Measurements from ENCODE around the gene CFAP53. TPM values are rescaled to one million over a fixed set of nuclear protein-coding genes. Genes with fewer than 3 reads are reported as not detected.

Gene CFAP53
- total RNA-seq, 1 donor from 2014 or later: 0.68 TPM

GRCh38 chr18:50273203-50274043, 7.1 kb upstream of the CFAP53 start:
- no peaks in the 10 kb centered on the region for H3K27me3 Mint-ChIP-seq (ENCODE audit: low read depth, unreplicated experiment)
- DNase-seq (ENCODE audit: low read depth) (no peak), FAIRE-seq (no peak)
- Histone ChIP-seq H3K36me3 (ENCODE audit: insufficient read depth, low read length) (peaks cover 62% of the 10 kb centered on the region), H3K9ac (ENCODE audit: low read length) (no peak overlapping the region), H3K4me2 (ENCODE audit: low read length) (no peak overlapping the region), H3K9me3 (ENCODE audit: insufficient read depth, low read depth, low read length) (no peaks in the 10 kb centered on the region), H3K4me3 (ENCODE audit: insufficient read depth, low read depth, low read length) (no peak overlapping the region), H3K27me3 (ENCODE audit: insufficient read depth, low read length) (no peaks in the 10 kb centered on the region), H3K4me1 (ENCODE audit: insufficient read depth, low read length) (peaks cover 6% of the 10 kb centered on the region), H3K27ac (ENCODE audit: low read depth, low read length) (no peak overlapping the region), H2AFZ (ENCODE audit: low read depth, low read length) (no peak overlapping the region), H3K79me2 (ENCODE audit: insufficient read depth, low read length) (peaks cover 24% of the 10 kb centered on the region), H4K20me1 (ENCODE audit: insufficient read depth, low read length) (peaks cover 37% of the 10 kb centered on the region)
- peaks cover 40% of the 10 kb centered on the region for H3K36me3 Mint-ChIP-seq (ENCODE audit: low read depth, unreplicated experiment)
- H3K27ac Mint-ChIP-seq (ENCODE audit: unreplicated experiment): no peak overlapping the region
- H3K9me3 Mint-ChIP-seq (ENCODE audit: unreplicated experiment): no peaks in the 10 kb centered on the region
- peaks cover 3% of the 10 kb centered on the region for H3K4me1 Mint-ChIP-seq (ENCODE audit: low read depth, unreplicated experiment)
- H3K4me3 Mint-ChIP-seq (ENCODE audit: unreplicated experiment): no peak overlapping the region
- no peak for TF ChIP-seq CTCF (IDR thresholded peaks at IDR 0.05; ENCODE audit: insufficient read depth, low read depth, low read length)
- TF ChIP-seq EZH2 (IDR thresholded peaks at IDR 0.05; ENCODE audit: insufficient read depth, low read length): no peak

GRCh38 chr18:50272568-50272967, 6.3 kb upstream of the CFAP53 start:
- H3K4me1 ChIP-seq (ENCODE audit: insufficient read depth, low read length): peaks cover 1% of the 10 kb centered on the region
- no peaks in the 10 kb centered on the region for H3K9me3 ChIP-seq (ENCODE audit: insufficient read depth, low read depth, low read length)
- H3K36me3 ChIP-seq (ENCODE audit: insufficient read depth, low read length): peaks cover 62% of the 10 kb centered on the region
- no peak overlapping the region for H2AFZ ChIP-seq (ENCODE audit: low read depth, low read length)
- H3K27ac ChIP-seq (ENCODE audit: low read depth, low read length): no peak overlapping the region
- H4K20me1 ChIP-seq (ENCODE audit: insufficient read depth, low read length): peaks cover 34% of the 10 kb centered on the region
- TF ChIP-seq CTCF (IDR thresholded peaks at IDR 0.05; ENCODE audit: insufficient read depth, low read depth, low read length): no peak
- no peak for TF ChIP-seq EZH2 (IDR thresholded peaks at IDR 0.05; ENCODE audit: insufficient read depth, low read length)
- FAIRE-seq (no peak), DNase-seq (ENCODE audit: low read depth) (no peak)
- H3K27me3 ChIP-seq (ENCODE audit: insufficient read depth, low read length): no peaks in the 10 kb centered on the region
- H3K9ac ChIP-seq (ENCODE audit: low read length): no peak overlapping the region
- Mint-ChIP-seq H3K4me1 (ENCODE audit: low read depth, unreplicated experiment) (no peaks in the 10 kb centered on the region), H3K4me3 (ENCODE audit: unreplicated experiment) (no peak overlapping the region), H3K27ac (ENCODE audit: unreplicated experiment) (no peak overlapping the region), H3K36me3 (ENCODE audit: low read depth, unreplicated experiment) (peaks cover 40% of the 10 kb centered on the region), H3K9me3 (ENCODE audit: unreplicated experiment) (no peaks in the 10 kb centered on the region), H3K27me3 (ENCODE audit: low read depth, unreplicated experiment) (no peaks in the 10 kb centered on the region)
- H3K4me3 ChIP-seq (ENCODE audit: insufficient read depth, low read depth, low read length): no peak overlapping the region
- no peak overlapping the region for H3K4me2 ChIP-seq (ENCODE audit: low read length)
- peaks cover 17% of the 10 kb centered on the region for H3K79me2 ChIP-seq (ENCODE audit: insufficient read depth, low read length)

Data from astrocyte (in vitro differentiated cells and primary cell).